OCI-LY7 (cell line): ENCODE data around the gene CTNND2. TPM values are rescaled to one million over a fixed set of nuclear protein-coding genes. Genes with fewer than 3 reads are reported as not detected.

ENCODE experiments used
- BruUV-seq: library from RNA; stranded (reverse); fragments of 400-500 nt; replicated peaks from 2 replicates; lab custom pipeline; 2021; lab: Mats Ljungman, UMichigan
- CTCF ChIA-PET: fragments of 300-600 bp; sonication (Branson Sonifier 250); formaldehyde crosslinking; loops from one replicate; lab custom pipeline; 2022; ENCODE audit warnings: antibody characterized with exemption; ENCODE audit not compliant: unreplicated experiment; lab: Charles Lee
- POLR2A ChIA-PET: fragments of 300-600 bp; sonication (Branson Sonifier 250); formaldehyde crosslinking; loops from one replicate; lab custom pipeline; 2022; ENCODE audit warnings: antibody characterized with exemption; lab: Charles Lee
- DNase-seq: peaks from one replicate; pipeline ENCODE4 v3.0.0-alpha.2; 2015; ENCODE audit warnings: low spot score
- H2AFZ ChIP-seq: fragments of 200-600 bp; sonication (generic), shearing (Covaris generic); 2 replicates; pipeline ENCODE4 v1.6.1; 2014; ENCODE audit warnings: mild to moderate bottlenecking, antibody characterized with exemption, low read length, moderate library complexity
- H3K27ac ChIP-seq: fragments of 200-600 bp; sonication (generic); 2 replicates; pipeline ENCODE4 v1.5.1; 2014; ENCODE audit warnings: mixed run types, low read depth, mild to moderate bottlenecking, moderate library complexity, low read length, inconsistent platforms; ENCODE audit not compliant: poor library complexity, severe bottlenecking
- H3K36me3 ChIP-seq: fragments of 200-600 bp; sonication (generic); 2 replicates; pipeline ENCODE4 v1.6.1; 2014; ENCODE audit warnings: mild to moderate bottlenecking, antibody characterized with exemption, low read length, moderate library complexity, mixed read lengths; ENCODE audit not compliant: insufficient read depth
- H3K4me1 ChIP-seq: fragments of 200-600 bp; sonication (generic); 2 replicates; pipeline ENCODE4 v1.5.1; 2014; ENCODE audit warnings: mild to moderate bottlenecking, low read length; ENCODE audit not compliant: insufficient read depth, poor library complexity, severe bottlenecking
- H3K4me2 ChIP-seq: fragments of 200-600 bp; sonication (generic); 2 replicates; pipeline ENCODE4 v1.6.1; 2014; ENCODE audit warnings: mild to moderate bottlenecking, low read length
- H3K4me3 ChIP-seq: fragments of 200-600 bp; sonication (generic); 2 replicates; pipeline ENCODE4 v1.5.1; 2014; ENCODE audit warnings: mild to moderate bottlenecking, low read depth, low read length; ENCODE audit not compliant: poor library complexity, severe bottlenecking
- H3K79me2 ChIP-seq: fragments of 200-600 bp; sonication (generic); 2 replicates; pipeline ENCODE4 v1.6.1; 2016; ENCODE audit warnings: low read depth, mild to moderate bottlenecking, low read length, moderate library complexity, mixed read lengths; ENCODE audit not compliant: insufficient read depth
- H3K9me2 ChIP-seq: fragments of 200-600 bp; sonication (generic); 2 replicates; pipeline ENCODE4 v1.6.1; 2016; ENCODE audit warnings: mild to moderate bottlenecking, low read length, mixed read lengths; ENCODE audit not compliant: insufficient read depth
- H3K9me3 ChIP-seq: fragments of 200-600 bp; sonication (generic); 2 replicates; pipeline ENCODE4 v1.6.1; 2014; ENCODE audit warnings: mild to moderate bottlenecking, mixed run types, low read length, mixed read lengths
- H4K20me1 ChIP-seq: fragments of 200-600 bp; sonication (generic); 2 replicates; pipeline ENCODE4 v1.6.1; 2014; ENCODE audit warnings: mild to moderate bottlenecking, antibody characterized with exemption, low read length, moderate library complexity, mixed read lengths; ENCODE audit not compliant: insufficient read depth
- EZH2phosphoT487 ChIP-seq: fragments of 200-600 bp; sonication (generic); IDR thresholded peaks from 2 replicates; pipeline ENCODE4 v1.6.1; 2018; ENCODE audit warnings: low read depth, borderline replicate concordance, mild to moderate bottlenecking, mixed run types, antibody characterized with exemption, low read length, moderate library complexity, mixed read lengths
- intact Hi-C: fragments of 100-400 bp; cut with micrococcal nuclease; formaldehyde crosslinking; loops from one replicate; pipeline ENCODE4 v1.10.0; 2022; ENCODE audit not compliant: unreplicated experiment
- total RNA-seq, 2 experiments: library from RNA; depleted of rRNA in 1 of 2; stranded (reverse); fragments of >200 nt in 1 of 2; shearing (Covaris generic) in 1 of 2; gene quantifications; 2 replicates each; pipeline ENCODE4 v1.2.3, GENCODE V29; 2014 to 2022
- TF ChIP-seq, protein P1 (sequence below): fragments of 200-600 bp; sonication (generic); conservative IDR thresholded peaks from 2 replicates; pipeline ENCODE4 v1.5.1; 2014; ENCODE audit warnings: mild to moderate bottlenecking, antibody characterized with exemption, low read length, moderate library complexity, mixed read lengths

Gene CTNND2
- total RNA-seq, 2 experiments from 2014 or later: not detected

- no peaks in the 10 kb centered on the region for H3K9me2 ChIP-seq
- no peaks in the 10 kb centered on the region for H3K4me1 ChIP-seq
- H3K9me3 ChIP-seq: no peaks in the 10 kb centered on the region
- H3K27ac ChIP-seq: no peak overlapping the region
- ChIA-PET POLR2A (no interaction called here), CTCF (no interaction called here)
- no peaks in the 10 kb centered on the region for H3K36me3 ChIP-seq
- no TSS peak for BruUV-seq
- no peaks in the 10 kb centered on the region for H3K79me2 ChIP-seq
- H4K20me1 ChIP-seq: no peaks in the 10 kb centered on the region
- TF ChIP-seq EZH2phosphoT487: no peak
- TF ChIP-seq, protein P1, sequence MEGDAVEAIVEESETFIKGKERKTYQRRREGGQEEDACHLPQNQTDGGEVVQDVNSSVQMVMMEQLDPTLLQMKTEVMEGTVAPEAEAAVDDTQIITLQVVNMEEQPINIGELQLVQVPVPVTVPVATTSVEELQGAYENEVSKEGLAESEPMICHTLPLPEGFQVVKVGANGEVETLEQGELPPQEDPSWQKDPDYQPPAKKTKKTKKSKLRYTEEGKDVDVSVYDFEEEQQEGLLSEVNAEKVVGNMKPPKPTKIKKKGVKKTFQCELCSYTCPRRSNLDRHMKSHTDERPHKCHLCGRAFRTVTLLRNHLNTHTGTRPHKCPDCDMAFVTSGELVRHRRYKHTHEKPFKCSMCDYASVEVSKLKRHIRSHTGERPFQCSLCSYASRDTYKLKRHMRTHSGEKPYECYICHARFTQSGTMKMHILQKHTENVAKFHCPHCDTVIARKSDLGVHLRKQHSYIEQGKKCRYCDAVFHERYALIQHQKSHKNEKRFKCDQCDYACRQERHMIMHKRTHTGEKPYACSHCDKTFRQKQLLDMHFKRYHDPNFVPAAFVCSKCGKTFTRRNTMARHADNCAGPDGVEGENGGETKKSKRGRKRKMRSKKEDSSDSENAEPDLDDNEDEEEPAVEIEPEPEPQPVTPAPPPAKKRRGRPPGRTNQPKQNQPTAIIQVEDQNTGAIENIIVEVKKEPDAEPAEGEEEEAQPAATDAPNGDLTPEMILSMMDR: no peak
- H3K4me3 ChIP-seq: no peak overlapping the region
- no peak overlapping the region for H3K4me2 ChIP-seq
- DNase-seq: no peak
- intact Hi-C loops: no loop called here
- no peak overlapping the region for H2AFZ ChIP-seq
Observed at GRCh38 chr5:11704916-11705315, 199.3 kb downstream of the CTNND2 start.

- Histone ChIP-seq H2AFZ (no peak overlapping the region), H3K27ac (no peak overlapping the region), H3K9me3 (no peaks in the 10 kb centered on the region), H3K4me1 (no peaks in the 10 kb centered on the region), H4K20me1 (no peaks in the 10 kb centered on the region), H3K4me3 (no peak overlapping the region), H3K9me2 (no peaks in the 10 kb centered on the region), H3K36me3 (no peaks in the 10 kb centered on the region), H3K79me2 (no peaks in the 10 kb centered on the region), H3K4me2 (no peak overlapping the region)
- BruUV-seq: no TSS peak
- CTCF ChIA-PET: no interaction called here
- POLR2A ChIA-PET: no interaction called here
- TF ChIP-seq, protein P1: no peak
- TF ChIP-seq EZH2phosphoT487: no peak
- intact Hi-C loops: no loop called here
- no peak for DNase-seq
Observed at GRCh38 chr5:11700391-11700790, 203.9 kb downstream of the CTNND2 start.

- no peaks in the 10 kb centered on the region for H3K36me3 ChIP-seq
- no peaks in the 10 kb centered on the region for H3K79me2 ChIP-seq
- no peak overlapping the region for H2AFZ ChIP-seq
- ChIA-PET POLR2A (no interaction called here), CTCF (no interaction called here)
- H3K4me1 ChIP-seq: no peaks in the 10 kb centered on the region
- BruUV-seq: no TSS peak
- no peaks in the 10 kb centered on the region for H4K20me1 ChIP-seq
- no peak overlapping the region for H3K27ac ChIP-seq
- H3K9me3 ChIP-seq: no peaks in the 10 kb centered on the region
- no peak overlapping the region for H3K4me3 ChIP-seq
- intact Hi-C loops: no loop called here
- no peak for TF ChIP-seq EZH2phosphoT487
- TF ChIP-seq, protein P1: no peak
- DNase-seq: no peak
- no peaks in the 10 kb centered on the region for H3K9me2 ChIP-seq
- H3K4me2 ChIP-seq: no peak overlapping the region
Observed at GRCh38 chr5:11692636-11693035, 211.6 kb downstream of the CTNND2 start.
